ENCODE results near the gene ATF1. TPM values are rescaled to one million over a fixed set of nuclear protein-coding genes. Genes with fewer than 3 reads are reported as not detected.

Gene ATF1
- total and polyA plus RNA-seq, 2 of the 8 experiments (the other 6 are each of a cell fraction or from before 2014, with no cell fraction given) = 23.2 to 41.8 TPM

GRCh38 chr12:50803230-50803875 is 39.5 kb downstream of the ATF1 start:
- Histone ChIP-seq H3K9me3 (ENCODE audit: insufficient read depth in 2 of 2, low read depth in 1 of 2, low read length in 1 of 2) (peaks cover 4 to 12% of the 10 kb centered on the region in 2 experiments; a peak in 3 of 4 replicates), H3K56ac (replicated peaks; ENCODE audit: insufficient read length, low read depth, low read length) (no peak overlapping the region), H2BK12ac (ENCODE audit: low read depth, low read length) (no peak overlapping the region), H3K18ac (ENCODE audit: extremely low read depth, low read length) (no peak overlapping the region), H3K4me3 (ENCODE audit: extremely low read depth in 1 of 4, insufficient read depth in 2 of 4, low read depth in 3 of 4, low read length in 4 of 4) (no peak overlapping the region), H3K79me1 (ENCODE audit: low read depth, low read length) (no peaks in the 10 kb centered on the region), H2BK5ac (ENCODE audit: low read depth, low read length) (no peak overlapping the region), H3K4me1 (replicated peaks in 1 of 4; ENCODE audit: control insufficient read depth in 3 of 4, insufficient read depth in 4 of 4, low read length in 3 of 4) (no peaks in the 10 kb centered on the region), H3K4ac (replicated peaks; ENCODE audit: insufficient read length, low read depth, low read length) (no peak overlapping the region), H4K8ac (ENCODE audit: extremely low read depth, insufficient read depth, low read length) (no peak overlapping the region), H2BK120ac (replicated peaks; ENCODE audit: low read depth, low read length) (no peak overlapping the region), H3K14ac (ENCODE audit: insufficient read length) (no peak overlapping the region), H4K91ac (replicated peaks; ENCODE audit: insufficient read length, low read length) (no peak overlapping the region), H3K23me2 (ENCODE audit: low read depth, low read length) (no peaks in the 10 kb centered on the region), H2BK15ac (ENCODE audit: low read length) (no peak overlapping the region), H3K27me3 (replicated peaks in 1 of 4; ENCODE audit: control insufficient read depth in 3 of 4, extremely low read depth in 1 of 4, insufficient read depth in 3 of 4, low read length in 3 of 4) (no peaks in the 10 kb centered on the region), H2BK20ac (ENCODE audit: low read length) (no peak overlapping the region), H3K36me3 (ENCODE audit: control insufficient read depth in 2 of 4, insufficient read depth in 4 of 4, low read length in 3 of 4) (peaks cover 2 to 17% (median 11%) of the 10 kb centered on the region in 4 experiments; a peak in 6 of 8 replicates), H4K5ac (ENCODE audit: insufficient read length, low read depth, low read length) (no peak overlapping the region), H3K79me2 (ENCODE audit: control insufficient read depth in 1 of 2, insufficient read depth in 2 of 2, low read length in 2 of 2) (no peaks in the 10 kb centered on the region), H3K9ac (replicated peaks in 1 of 4; ENCODE audit: extremely low read depth in 1 of 4, low read depth in 3 of 4, low read length in 3 of 4) (no peak overlapping the region), H3K27ac (ENCODE audit: low read depth, low read length) (no peak overlapping the region), H4K20me1 (replicated peaks in 1 of 2; ENCODE audit: control insufficient read depth in 1 of 2, insufficient read depth in 2 of 2, low read length in 2 of 2) (no peaks in the 10 kb centered on the region), H2AFZ (ENCODE audit: low read length) (no peak overlapping the region), H2AK5ac (ENCODE audit: low read depth, low read length) (no peak overlapping the region), H3K23ac (ENCODE audit: insufficient read length) (no peak overlapping the region), H3K4me2 (ENCODE audit: insufficient read depth in 1 of 2, low read depth in 2 of 2, low read length in 2 of 2) (no peak overlapping the region)
- TF ChIP-seq EZH2 (IDR thresholded peaks at IDR 0.05; ENCODE audit: low read depth, low read length, severe bottlenecking) (no peak), YY1 (IDR thresholded peaks at IDR 0.05; ENCODE audit: low read depth, low read length) (no peak), NANOG (IDR thresholded peaks at IDR 0.05; ENCODE audit: insufficient read depth, low read depth, low read length, poor library complexity, severe bottlenecking) (no peak), KDM5A (IDR thresholded peaks at IDR 0.05; ENCODE audit: low read length) (no peak), HDAC2 (IDR thresholded peaks at IDR 0.05; ENCODE audit: borderline replicate concordance in 1 of 2, low read depth in 2 of 2, low read length in 2 of 2) (no peak)
- DNase-seq (ENCODE audit: low read depth in 1 of 2, low spot score in 2 of 2) = no peak
- 94% methylated on average over 2 of the region's 2 CpGs; no CpG with 5 or more reads in 1 of the 2 experiments for WGBS, 2 experiments (ENCODE audit: extremely low coverage in 1 of 2, insufficient coverage in 1 of 2, insufficient read length in 1 of 2, insufficient replicate concordance in 2 of 2, low coverage in 1 of 2, low lambda C conversion rate in 2 of 2, missing lambda C conversion rate in 1 of 2)
- no peak for FAIRE-seq
- ChIA-PET CTCF (ENCODE audit: partially characterized antibody) (interaction anchor here (0.6 kb wide), 1 partner anchor 245 kb away, joined by 3 read pairs; no protein-coding TSS in a partner anchor), POLR2A (ENCODE audit: partially characterized antibody) (interaction anchor here (0.5 kb wide), 1 partner anchor 207 kb away, joined by 3 read pairs; no protein-coding TSS in a partner anchor)
